ENCODE measurements around the gene GALNT9.

GRCh38 chr12:132330549-132330881, 1.1 kb upstream of the GALNT9 start:
- TF ChIP-seq CTCF (IDR thresholded peaks at IDR 0.05) (no peak), POLR2A (IDR thresholded peaks at IDR 0.05) (no peak), EP300 (IDR thresholded peaks at IDR 0.05) (no peak), POLR2AphosphoS5 (IDR thresholded peaks at IDR 0.05) (no peak)

Measured in sigmoid colon (tissue), 4 donors.